K562 (cell line): ENCODE measurements around the gene FGFBP3. TPM values are rescaled to one million over a fixed set of nuclear protein-coding genes. Genes with fewer than 3 reads are reported as not detected.
A peak's percentile ranks its signal among the peaks of the same experiment; 100 is the strongest.

Source experiments
- CBX8 ChIP-seq: fragments of 200-600 bp; sonication (generic); IDR thresholded peaks from 2 replicates; pipeline ENCODE4 v1.6.1; 2012; ENCODE audit warnings: borderline replicate concordance, mixed run types, low read depth, mild to moderate bottlenecking, moderate library complexity, mixed read lengths, low read length, control low read depth, inconsistent platforms; ENCODE audit not compliant: poor library complexity, severe bottlenecking; ENCODE audit errors: extremely low read depth
- CC2D1A ChIP-seq: fragments of 450-650 bp; IDR thresholded peaks from 2 replicates; pipeline ENCODE4 v1.6.1; 2017; ENCODE audit warnings: mild to moderate bottlenecking
- CHD4 ChIP-seq: fragments of 200-600 bp; sonication (generic); IDR thresholded peaks from 3 replicates; pipeline ENCODE4 v1.6.1; 2012; ENCODE audit warnings: low read depth, mild to moderate bottlenecking, mixed read lengths, low read length, inconsistent platforms; ENCODE audit not compliant: insufficient read depth, insufficient replicate concordance, poor library complexity, severe bottlenecking
- EWSR1 ChIP-seq: fragments of 450-650 bp; IDR thresholded peaks from 2 replicates; pipeline ENCODE4 v1.6.1; 2018; ENCODE audit warnings: borderline replicate concordance, mild to moderate bottlenecking, low read depth, moderate library complexity; ENCODE audit not compliant: partially characterized antibody
- HSF4 ChIP-seq: fragments of 250-450 bp; sonication (Bioruptor Pico); IDR thresholded peaks from 2 replicates; pipeline ENCODE4 v2.1.2; 2022; ENCODE audit warnings: mild to moderate bottlenecking, moderate library complexity, borderline replicate concordance
- MCM2 ChIP-seq: fragments of 450-650 bp; IDR thresholded peaks from 2 replicates; pipeline ENCODE4 v1.6.1; 2017; ENCODE audit warnings: low read depth, mild to moderate bottlenecking
- MED1 ChIP-seq: sonication (generic); formaldehyde crosslinking; IDR thresholded peaks from 2 replicates; pipeline ENCODE4 v1.8.1; 2023; ENCODE audit warnings: missing genetic modification reagents, borderline replicate concordance
- MEF2D ChIP-seq: conservative IDR thresholded peaks from 2 replicates; pipeline ENCODE4 v1.6.1; 2016; ENCODE audit warnings: low read depth, missing genetic modification characterization, missing compliant biosample characterization
- POLR2G ChIP-seq: fragments of 200-400 bp; formaldehyde crosslinking; IDR thresholded peaks from 2 replicates; pipeline ENCODE4 v1.6.1; 2017; ENCODE audit warnings: low read depth, mild to moderate bottlenecking, antibody characterized with exemption, low read length, moderate library complexity
- SAFB ChIP-seq: fragments of 200-400 bp; formaldehyde crosslinking; IDR thresholded peaks from 2 replicates; pipeline ENCODE4 v1.6.1; 2017; ENCODE audit warnings: low read depth, low read length, borderline replicate concordance
- SMARCA4 ChIP-seq: fragments of 450-650 bp; IDR thresholded peaks from 2 replicates; pipeline ENCODE4 v1.6.1; 2016
- SP1 ChIP-seq: sonication (generic); formaldehyde crosslinking; IDR thresholded peaks from 2 replicates; pipeline ENCODE4 v1.8.1; 2022; ENCODE audit warnings: mild to moderate bottlenecking, missing genetic modification reagents
- STAT5A ChIP-seq: IDR thresholded peaks from 2 replicates; pipeline ENCODE4 v1.6.1; 2012; ENCODE audit warnings: low read length, inconsistent platforms, borderline replicate concordance
- TRIM24 ChIP-seq, 2 experiments: fragments of 450-650 bp; IDR thresholded peaks; 2 replicates each; pipeline ENCODE4 v1.6.1; 2016
- YY1 ChIP-seq, 3 experiments: IDR thresholded peaks; 2 replicates each; pipeline ENCODE4 v1.6.1; 2011; ENCODE audit warnings: low read length in 2 of 3, mild to moderate bottlenecking in 2 of 3, moderate library complexity in 2 of 3, borderline replicate concordance in 1 of 3, control low read depth in 1 of 3, low read depth in 1 of 3; ENCODE audit not compliant: insufficient read depth in 3 of 3, insufficient replicate concordance in 2 of 3, control insufficient read depth in 1 of 3, insufficient read length in 1 of 3; ENCODE audit errors: extremely low read depth in 1 of 3
- ZKSCAN8 ChIP-seq: fragments of 200-800 bp; sonication (Bioruptor generic); IDR thresholded peaks from 2 replicates; pipeline ENCODE4 v1.6.1; 2016; ENCODE audit warnings: missing genetic modification characterization, missing compliant biosample characterization
- ZNF232 ChIP-seq: sonication (generic); formaldehyde crosslinking; IDR thresholded peaks from 2 replicates; pipeline ENCODE4 v1.8.0; 2022; ENCODE audit warnings: mild to moderate bottlenecking, missing genetic modification reagents
- ZNF253 ChIP-seq: fragments of 250-450 bp; sonication (Bioruptor Pico); conservative IDR thresholded peaks from 2 replicates; pipeline ENCODE4 v1.6.1; 2021; ENCODE audit warnings: mild to moderate bottlenecking
- ZSCAN32 ChIP-seq: fragments of 450-650 bp; formaldehyde crosslinking; IDR thresholded peaks from 2 replicates; pipeline ENCODE4 v1.4.0; 2020; ENCODE audit warnings: mild to moderate bottlenecking, moderate library complexity
- polyA plus RNA-seq, 8 experiments: library from polyadenylated mRNA; depleted of rRNA in 4 of 8; stranded (reverse) in 5 of 8; unstranded in 3 of 8; fragments of >200 nt; fragmentation: Nextera tagmentation in 2 of 8; fragmentation: Illumina TruSeq in 1 of 8; extraction: Ambion mirVana in 2 of 8; extraction: Trizol in 1 of 8; gene quantifications; 2 replicates each; pipeline versions ENCODE4 v1.2.1 to v1.2.3, GENCODE V29; 2011 to 2014; ENCODE audit warnings: inconsistent platforms in 1 of 8, missing spikeins in 1 of 8
- total RNA-seq, 7 experiments: library from RNA; depleted of rRNA in 6 of 7; stranded (reverse); fragments of >200 nt in 6 of 7; fragmentation: Illumina TruSeq in 2 of 7; extraction: Trizol in 2 of 7; gene quantifications; 2 replicates each; pipeline versions ENCODE4 v1.2.1 to v1.2.3, GENCODE V29; 2011 to 2021; ENCODE audit warnings: low replicate concordance in 1 of 7
- TF ChIP-seq, protein P1 (sequence below): fragments of 200-800 bp; sonication (Bioruptor generic); IDR thresholded peaks from 2 replicates; pipeline ENCODE4 v1.6.1; 2017; ENCODE audit warnings: missing genetic modification characterization, missing compliant biosample characterization
- TF ChIP-seq, protein P2 (sequence below): sonication (generic); formaldehyde crosslinking; IDR thresholded peaks from 2 replicates; pipeline ENCODE4 v1.8.1; 2023; ENCODE audit warnings: mild to moderate bottlenecking, missing genetic modification reagents
- TF ChIP-seq, protein P3 (sequence below): sonication (generic); formaldehyde crosslinking; IDR thresholded peaks from 2 replicates; pipeline ENCODE4 v1.8.0; 2022; ENCODE audit warnings: missing genetic modification reagents, mild to moderate bottlenecking, borderline replicate concordance

FGFBP3 gene
- total and polyA plus RNA-seq, 9 of the 15 experiments (the other 6 are each of a cell fraction or from before 2014, with no cell fraction given): 0.58 to 3.0 (median 1.5) TPM

DNA sequence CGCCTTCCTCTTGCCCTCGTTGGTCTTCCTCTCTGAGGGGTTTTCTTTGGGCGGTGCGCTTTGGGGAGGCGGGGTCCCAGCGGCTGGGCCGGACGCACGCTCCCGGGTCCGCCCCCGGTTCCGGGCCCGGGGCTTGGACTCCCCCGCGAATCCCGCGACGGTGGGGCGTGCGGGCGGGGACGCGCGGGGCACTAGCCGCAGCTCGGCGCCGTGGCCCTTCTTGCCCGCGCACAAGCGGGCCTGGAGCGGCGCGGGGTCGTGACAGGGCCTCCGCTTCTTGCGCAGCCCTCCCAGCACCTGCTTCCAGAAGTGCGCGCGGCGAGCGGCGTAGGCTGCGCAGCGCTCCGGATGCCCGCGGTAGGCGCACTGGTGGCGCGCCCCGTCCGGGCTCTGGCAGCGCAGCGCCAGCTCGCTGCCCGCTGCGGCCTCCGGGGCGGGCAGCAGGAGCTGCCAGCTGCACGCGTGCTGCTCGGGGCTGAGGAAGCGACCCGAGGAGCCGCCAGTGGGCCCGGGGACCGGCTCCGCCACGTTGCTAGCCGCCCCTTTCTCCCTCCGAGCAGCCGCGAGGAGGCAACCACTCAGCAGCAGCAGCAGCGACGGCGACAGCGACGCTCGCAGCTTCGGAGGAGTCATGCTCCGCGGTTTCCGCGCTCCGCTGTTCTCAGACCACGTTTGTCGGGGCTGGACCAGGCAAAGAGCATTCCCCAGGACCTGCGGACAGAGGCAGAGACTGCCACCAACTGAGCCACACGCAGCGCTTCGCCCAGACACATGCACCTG lies 759 bp downstream of the FGFBP3 start (continued):
- TF ChIP-seq CBX8 (no peak), STAT5A (no peak), MCM2 (no peak), SAFB (no peak), CHD4 (no peak), MED1 (CRISPR knock-in tag) (no peak), CC2D1A (no peak), SP1 (CRISPR knock-in tag) (peak; percentile 1; the same call in 1 of the 2 replicates), YY1 (IDR thresholded peaks at IDR 0.05; ENCODE audit: borderline replicate concordance in 1 of 3, control insufficient read depth in 1 of 3, extremely low read depth in 1 of 3, insufficient read depth in 3 of 3, insufficient read length in 1 of 3, insufficient replicate concordance in 2 of 3, low read depth in 1 of 3, low read length in 2 of 3) (peak in 2 of 3 experiments; percentile 29 to 39), TRIM24 (IDR thresholded peaks at IDR 0.05) (no peak), ZNF253 (no peak), ZNF232 (CRISPR knock-in tag) (no peak), EWSR1 (no peak), HSF4 (CRISPR knock-in tag) (no peak), POLR2G (peak; percentile 88), ZSCAN32 (CRISPR knock-in tag) (no peak), MEF2D (tag) (no peak), SMARCA4 (no peak), ZKSCAN8 (CRISPR knock-in tag) (no peak)
- TF ChIP-seq, protein P1, sequence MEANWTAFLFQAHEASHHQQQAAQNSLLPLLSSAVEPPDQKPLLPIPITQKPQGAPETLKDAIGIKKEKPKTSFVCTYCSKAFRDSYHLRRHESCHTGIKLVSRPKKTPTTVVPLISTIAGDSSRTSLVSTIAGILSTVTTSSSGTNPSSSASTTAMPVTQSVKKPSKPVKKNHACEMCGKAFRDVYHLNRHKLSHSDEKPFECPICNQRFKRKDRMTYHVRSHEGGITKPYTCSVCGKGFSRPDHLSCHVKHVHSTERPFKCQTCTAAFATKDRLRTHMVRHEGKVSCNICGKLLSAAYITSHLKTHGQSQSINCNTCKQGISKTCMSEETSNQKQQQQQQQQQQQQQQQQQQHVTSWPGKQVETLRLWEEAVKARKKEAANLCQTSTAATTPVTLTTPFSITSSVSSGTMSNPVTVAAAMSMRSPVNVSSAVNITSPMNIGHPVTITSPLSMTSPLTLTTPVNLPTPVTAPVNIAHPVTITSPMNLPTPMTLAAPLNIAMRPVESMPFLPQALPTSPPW (CRISPR knock-in tag): peak; percentile 32; the same call in 1 of the 2 replicates
- TF ChIP-seq, protein P2, sequence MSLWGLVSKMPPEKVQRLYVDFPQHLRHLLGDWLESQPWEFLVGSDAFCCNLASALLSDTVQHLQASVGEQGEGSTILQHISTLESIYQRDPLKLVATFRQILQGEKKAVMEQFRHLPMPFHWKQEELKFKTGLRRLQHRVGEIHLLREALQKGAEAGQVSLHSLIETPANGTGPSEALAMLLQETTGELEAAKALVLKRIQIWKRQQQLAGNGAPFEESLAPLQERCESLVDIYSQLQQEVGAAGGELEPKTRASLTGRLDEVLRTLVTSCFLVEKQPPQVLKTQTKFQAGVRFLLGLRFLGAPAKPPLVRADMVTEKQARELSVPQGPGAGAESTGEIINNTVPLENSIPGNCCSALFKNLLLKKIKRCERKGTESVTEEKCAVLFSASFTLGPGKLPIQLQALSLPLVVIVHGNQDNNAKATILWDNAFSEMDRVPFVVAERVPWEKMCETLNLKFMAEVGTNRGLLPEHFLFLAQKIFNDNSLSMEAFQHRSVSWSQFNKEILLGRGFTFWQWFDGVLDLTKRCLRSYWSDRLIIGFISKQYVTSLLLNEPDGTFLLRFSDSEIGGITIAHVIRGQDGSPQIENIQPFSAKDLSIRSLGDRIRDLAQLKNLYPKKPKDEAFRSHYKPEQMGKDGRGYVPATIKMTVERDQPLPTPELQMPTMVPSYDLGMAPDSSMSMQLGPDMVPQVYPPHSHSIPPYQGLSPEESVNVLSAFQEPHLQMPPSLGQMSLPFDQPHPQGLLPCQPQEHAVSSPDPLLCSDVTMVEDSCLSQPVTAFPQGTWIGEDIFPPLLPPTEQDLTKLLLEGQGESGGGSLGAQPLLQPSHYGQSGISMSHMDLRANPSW (CRISPR knock-in tag): no peak
- TF ChIP-seq, protein P3, sequence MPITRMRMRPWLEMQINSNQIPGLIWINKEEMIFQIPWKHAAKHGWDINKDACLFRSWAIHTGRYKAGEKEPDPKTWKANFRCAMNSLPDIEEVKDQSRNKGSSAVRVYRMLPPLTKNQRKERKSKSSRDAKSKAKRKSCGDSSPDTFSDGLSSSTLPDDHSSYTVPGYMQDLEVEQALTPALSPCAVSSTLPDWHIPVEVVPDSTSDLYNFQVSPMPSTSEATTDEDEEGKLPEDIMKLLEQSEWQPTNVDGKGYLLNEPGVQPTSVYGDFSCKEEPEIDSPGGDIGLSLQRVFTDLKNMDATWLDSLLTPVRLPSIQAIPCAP (CRISPR knock-in tag): no peak
